ENCODE results near the gene RUSC1. TPM values are rescaled to one million over a fixed set of nuclear protein-coding genes. Genes with fewer than 3 reads are reported as not detected.

Gene RUSC1
- total RNA-seq, 1 donor from 2014 or later: 37.3 TPM

DNA sequence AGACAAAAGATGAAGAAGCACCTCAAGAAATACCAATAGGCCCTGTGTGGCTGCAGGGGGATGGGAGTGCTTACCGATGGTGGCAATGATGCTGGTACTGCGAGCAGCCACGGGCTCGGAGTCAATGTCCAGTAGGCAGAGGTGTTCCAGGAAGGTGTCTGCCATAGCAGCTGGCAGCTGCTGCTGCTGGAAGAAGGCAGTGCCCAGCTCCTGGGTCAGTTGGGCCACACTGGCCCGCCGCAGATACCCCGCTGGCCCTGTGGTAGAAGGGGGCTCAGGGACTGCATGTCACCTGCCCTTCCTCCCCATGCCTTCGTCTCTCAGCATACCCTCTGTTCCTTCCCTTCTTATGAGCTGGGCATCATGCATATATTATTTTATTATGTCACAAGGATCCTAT lies 20.7 kb upstream of the RUSC1 start:
- peaks cover 18% of the 10 kb centered on the region for H3K27me3 Mint-ChIP-seq
- no peaks in the 10 kb centered on the region for H3K9me3 Mint-ChIP-seq (ENCODE audit: low read depth)
- DNase-seq (ENCODE audit: low spot score, unreplicated experiment): no peak
- no peak overlapping the region for H3K27ac Mint-ChIP-seq
- H3K4me1 Mint-ChIP-seq (ENCODE audit: low read depth): no peaks in the 10 kb centered on the region
- no peak overlapping the region for H3K4me3 Mint-ChIP-seq (ENCODE audit: low read depth)
- H3K36me3 Mint-ChIP-seq (ENCODE audit: insufficient read depth): no peaks in the 10 kb centered on the region
- TF ChIP-seq, protein P1, sequence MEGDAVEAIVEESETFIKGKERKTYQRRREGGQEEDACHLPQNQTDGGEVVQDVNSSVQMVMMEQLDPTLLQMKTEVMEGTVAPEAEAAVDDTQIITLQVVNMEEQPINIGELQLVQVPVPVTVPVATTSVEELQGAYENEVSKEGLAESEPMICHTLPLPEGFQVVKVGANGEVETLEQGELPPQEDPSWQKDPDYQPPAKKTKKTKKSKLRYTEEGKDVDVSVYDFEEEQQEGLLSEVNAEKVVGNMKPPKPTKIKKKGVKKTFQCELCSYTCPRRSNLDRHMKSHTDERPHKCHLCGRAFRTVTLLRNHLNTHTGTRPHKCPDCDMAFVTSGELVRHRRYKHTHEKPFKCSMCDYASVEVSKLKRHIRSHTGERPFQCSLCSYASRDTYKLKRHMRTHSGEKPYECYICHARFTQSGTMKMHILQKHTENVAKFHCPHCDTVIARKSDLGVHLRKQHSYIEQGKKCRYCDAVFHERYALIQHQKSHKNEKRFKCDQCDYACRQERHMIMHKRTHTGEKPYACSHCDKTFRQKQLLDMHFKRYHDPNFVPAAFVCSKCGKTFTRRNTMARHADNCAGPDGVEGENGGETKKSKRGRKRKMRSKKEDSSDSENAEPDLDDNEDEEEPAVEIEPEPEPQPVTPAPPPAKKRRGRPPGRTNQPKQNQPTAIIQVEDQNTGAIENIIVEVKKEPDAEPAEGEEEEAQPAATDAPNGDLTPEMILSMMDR (IDR thresholded peaks at IDR 0.05; ENCODE audit: unreplicated experiment): no peak

DNA sequence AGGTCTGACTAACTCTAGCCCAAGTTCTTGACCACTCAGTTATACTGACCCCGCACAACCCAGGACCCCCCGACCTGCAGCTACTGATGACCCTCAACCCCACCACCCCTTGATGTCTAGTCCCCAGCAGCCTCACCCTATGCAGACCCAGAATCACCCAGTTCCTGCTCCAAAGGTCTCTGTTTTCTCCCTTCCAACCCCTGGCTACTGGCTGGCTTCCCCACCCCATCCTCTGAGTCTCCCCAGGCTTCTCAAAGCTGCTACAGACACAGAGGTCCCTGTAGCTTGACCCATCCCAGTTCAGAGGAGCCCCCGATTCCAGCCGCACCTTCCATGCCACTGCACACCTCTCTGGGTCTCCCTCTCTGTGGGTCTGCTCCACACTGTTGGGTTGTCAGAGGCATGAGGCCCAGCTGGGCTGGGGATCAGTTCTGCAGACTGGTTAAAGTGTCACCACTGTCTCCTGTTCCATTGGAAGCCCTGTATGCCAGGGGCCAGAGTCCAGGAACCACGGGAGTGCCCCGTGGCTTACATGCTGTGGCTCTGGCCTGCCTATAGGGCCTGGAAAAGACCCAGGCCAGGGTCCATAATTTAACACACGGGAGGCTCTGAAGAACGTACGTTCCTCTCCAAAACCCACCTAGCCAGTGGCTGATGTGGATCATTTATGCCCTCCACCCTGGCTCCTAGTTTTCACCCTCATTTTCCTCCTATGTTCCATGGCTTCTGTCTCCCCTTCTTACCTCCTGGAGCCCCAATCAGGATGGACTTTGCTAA lies 20.0 kb upstream of the RUSC1 start:
- Mint-ChIP-seq H3K9me3 (ENCODE audit: low read depth) (no peaks in the 10 kb centered on the region), H3K27ac (no peak overlapping the region), H3K4me3 (ENCODE audit: low read depth) (no peak overlapping the region), H3K27me3 (peaks cover 16% of the 10 kb centered on the region), H3K36me3 (ENCODE audit: insufficient read depth) (no peaks in the 10 kb centered on the region), H3K4me1 (ENCODE audit: low read depth) (no peaks in the 10 kb centered on the region)
- DNase-seq (ENCODE audit: low spot score, unreplicated experiment): no peak
- TF ChIP-seq, protein P1 (IDR thresholded peaks at IDR 0.05; ENCODE audit: unreplicated experiment): no peak

DNA sequence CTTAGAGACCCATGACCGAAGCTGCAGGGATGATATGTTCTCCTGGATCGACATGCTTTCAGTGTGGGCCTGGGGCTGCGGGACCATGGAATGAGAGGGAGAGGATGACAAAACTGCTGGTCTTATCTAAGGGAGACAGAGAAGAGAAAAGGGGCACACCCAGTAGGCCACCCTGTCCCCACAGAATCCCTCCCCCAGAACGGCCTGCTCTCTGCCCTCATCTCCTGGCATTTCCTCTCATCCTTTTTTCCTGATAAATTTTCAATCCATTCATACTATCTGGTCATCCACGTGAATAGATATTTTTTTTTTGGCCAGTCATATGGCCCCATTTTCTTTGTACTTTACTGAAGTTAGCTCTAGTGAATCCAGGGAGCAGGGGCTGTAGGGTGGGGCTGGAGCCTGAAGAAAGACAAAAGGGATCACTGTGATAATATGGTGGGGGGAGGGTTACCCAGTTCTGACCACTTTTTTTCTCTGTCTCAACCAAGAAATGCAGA lies 19.3 kb upstream of the RUSC1 start, which contains the start of gene PKLR:
TSS of gene PKLR (minus strand) at position 97 of the 500 bp plus-strand sequence. CDS start at position 54, 43 bp downstream.
- H3K36me3 Mint-ChIP-seq (ENCODE audit: insufficient read depth): no peaks in the 10 kb centered on the region
- H3K4me1 Mint-ChIP-seq (ENCODE audit: low read depth): no peaks in the 10 kb centered on the region
- H3K9me3 Mint-ChIP-seq (ENCODE audit: low read depth): no peaks in the 10 kb centered on the region
- no peak within 1 kb of the TSS for H3K4me3 Mint-ChIP-seq (ENCODE audit: low read depth)
- no peak within 1 kb of the TSS for H3K27ac Mint-ChIP-seq
- TF ChIP-seq, protein P1 (IDR thresholded peaks at IDR 0.05; ENCODE audit: unreplicated experiment): no peak
- H3K27me3 Mint-ChIP-seq: peaks cover 12% of the 10 kb centered on the region
- no peak for DNase-seq (ENCODE audit: low spot score, unreplicated experiment)

DNA sequence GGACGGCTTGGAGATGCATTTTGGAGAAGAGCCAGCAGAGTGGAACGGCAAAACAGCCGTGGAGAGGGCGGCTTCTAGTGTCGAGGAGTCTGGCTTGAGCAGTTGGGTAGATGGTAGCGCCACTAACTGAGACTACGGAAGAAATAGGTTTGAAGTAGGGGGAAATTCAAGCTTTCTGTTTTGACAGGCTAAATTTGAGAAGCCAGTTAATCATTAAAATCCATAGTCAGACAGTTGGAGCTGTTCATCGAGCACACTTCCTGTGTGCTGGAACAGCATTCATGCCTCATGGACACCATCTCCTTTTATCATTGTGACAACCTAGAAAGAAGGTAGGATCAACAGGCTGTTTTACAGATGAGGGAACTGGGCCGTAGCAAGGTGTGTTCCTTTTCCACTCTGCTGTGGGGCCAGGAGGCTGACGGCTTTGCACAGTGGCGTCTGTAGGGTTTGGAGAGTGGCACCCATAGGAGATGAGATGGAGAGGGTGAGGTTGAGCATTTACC lies 16.1 kb upstream of the RUSC1 start:
- Mint-ChIP-seq H3K4me3 (ENCODE audit: low read depth) (no peak overlapping the region), H3K36me3 (ENCODE audit: insufficient read depth) (no peaks in the 10 kb centered on the region), H3K27ac (no peak overlapping the region), H3K9me3 (ENCODE audit: low read depth) (no peaks in the 10 kb centered on the region), H3K27me3 (no peaks in the 10 kb centered on the region), H3K4me1 (ENCODE audit: low read depth) (peaks cover 7% of the 10 kb centered on the region)
- no peak for DNase-seq (ENCODE audit: low spot score, unreplicated experiment)
- TF ChIP-seq, protein P1 (IDR thresholded peaks at IDR 0.05; ENCODE audit: unreplicated experiment): no peak

DNA sequence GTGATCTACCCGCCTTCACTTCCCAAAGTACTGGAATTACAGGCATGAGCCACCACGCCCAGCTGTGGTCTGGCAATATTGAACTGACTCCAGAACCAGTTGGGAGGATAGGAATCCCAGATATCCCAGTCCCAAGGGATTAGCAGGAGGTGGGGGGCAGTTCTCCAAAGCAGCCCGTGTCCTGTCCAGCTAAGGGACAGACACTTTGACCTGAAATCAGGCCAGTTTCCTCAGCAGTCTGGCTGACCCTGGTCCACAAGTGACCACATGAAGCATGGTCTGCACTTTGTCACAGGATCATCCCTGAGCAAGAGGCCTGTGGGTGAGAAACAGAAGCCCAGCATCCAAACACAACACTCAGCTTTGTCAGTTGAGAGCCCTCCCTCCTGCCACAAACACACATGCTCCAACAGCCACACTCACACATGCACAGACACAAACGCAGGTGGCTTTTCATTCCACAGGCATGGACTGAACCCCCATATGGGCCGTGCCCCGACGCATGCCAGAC lies 14.8 kb upstream of the RUSC1 start:
- DNase-seq (ENCODE audit: low spot score, unreplicated experiment): no peak
- TF ChIP-seq, protein P1 (IDR thresholded peaks at IDR 0.05; ENCODE audit: unreplicated experiment): no peak
- H3K27me3 Mint-ChIP-seq: no peaks in the 10 kb centered on the region
- H3K4me1 Mint-ChIP-seq (ENCODE audit: low read depth): peaks cover 11% of the 10 kb centered on the region
- H3K4me3 Mint-ChIP-seq (ENCODE audit: low read depth): no peak overlapping the region
- no peaks in the 10 kb centered on the region for H3K36me3 Mint-ChIP-seq (ENCODE audit: insufficient read depth)
- H3K9me3 Mint-ChIP-seq (ENCODE audit: low read depth): no peaks in the 10 kb centered on the region
- peak overlapping the region; percentile 78 for H3K27ac Mint-ChIP-seq

Measured in progenitor cell of endocrine pancreas (in vitro differentiated cells).